ENCODE results near the gene ABHD10.

- TF ChIP-seq POLR2A (IDR thresholded peaks at IDR 0.05; ENCODE audit: low read length): no peak
- no peak for TF ChIP-seq BCL3 (IDR thresholded peaks at IDR 0.05)
- no peak for TF ChIP-seq RARB (CRISPR knock-in tag; IDR thresholded peaks at IDR 0.05)
- no peak for TF ChIP-seq BHLHE40 (IDR thresholded peaks at IDR 0.05; ENCODE audit: low read depth, low read length)
- no peak for TF ChIP-seq CTCF (IDR thresholded peaks at IDR 0.05)
- TF ChIP-seq SMC3 (IDR thresholded peaks at IDR 0.05): no peak
- TF ChIP-seq KDM5A (IDR thresholded peaks at IDR 0.05): no peak
- TF ChIP-seq SREBF2 (IDR thresholded peaks at IDR 0.05): no peak
- no peak for TF ChIP-seq EP300 (IDR thresholded peaks at IDR 0.05)
- no peak for TF ChIP-seq MAX (IDR thresholded peaks at IDR 0.05)
- TF ChIP-seq MYC (IDR thresholded peaks at IDR 0.05; ENCODE audit: borderline replicate concordance, low read length): no peak
- TF ChIP-seq JUN (IDR thresholded peaks at IDR 0.05): no peak
- no peak for TF ChIP-seq ELK1 (IDR thresholded peaks at IDR 0.05; ENCODE audit: low read depth, low read length)
Measured at GRCh38 chr3:111952086-111952485, 26.7 kb upstream of the ABHD10 start.
